ENCODE data around the gene LAT. TPM values are rescaled to one million over a fixed set of nuclear protein-coding genes. Genes with fewer than 3 reads are reported as not detected.
"Not testable (repeated sequence)": the region's sequence is repeated elsewhere in the genome, so short reads cannot be mapped to it uniquely, and the experiment has no call there.

Gene LAT
- total RNA-seq, 1 experiment from 2014 or later = 1.9 TPM

DNA sequence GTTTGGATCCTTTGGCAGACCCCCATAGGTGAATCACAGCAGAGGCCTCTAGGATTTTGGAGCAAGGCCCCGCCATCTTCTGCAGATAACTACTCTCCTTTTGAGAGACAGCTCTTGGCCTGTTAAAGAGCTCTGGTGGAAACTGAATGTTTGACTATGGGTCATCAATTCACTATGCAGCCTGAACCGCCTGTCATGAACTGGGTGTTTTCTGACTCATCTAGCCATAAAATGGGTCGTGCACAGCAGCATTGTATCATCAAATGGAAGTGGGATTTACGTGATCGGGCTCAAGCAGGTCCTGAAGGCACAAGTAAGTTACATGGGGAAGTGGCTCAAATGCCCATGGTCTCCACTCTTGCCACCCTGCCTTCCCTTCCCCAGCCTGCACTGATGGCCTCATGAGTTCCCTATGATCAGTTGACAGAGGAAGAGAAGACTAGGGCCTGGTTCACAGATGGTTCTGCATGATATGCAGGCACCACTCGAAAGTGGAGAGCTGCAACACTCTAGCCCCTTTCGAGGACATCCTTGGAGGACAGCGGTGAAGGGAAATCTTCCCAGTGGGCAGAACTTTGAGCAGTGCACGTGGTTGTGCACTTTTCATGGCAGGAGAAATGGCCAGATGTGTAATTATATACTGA, 19.8 kb downstream of the LAT start:
- DNase-seq (ENCODE audit: extremely low read depth, low read depth) = not testable (repeated sequence)

GRCh38 chr16:29007730-29008593, 23.1 kb downstream of the LAT start:
- no peak for DNase-seq (ENCODE audit: extremely low read depth, low read depth)

DNA sequence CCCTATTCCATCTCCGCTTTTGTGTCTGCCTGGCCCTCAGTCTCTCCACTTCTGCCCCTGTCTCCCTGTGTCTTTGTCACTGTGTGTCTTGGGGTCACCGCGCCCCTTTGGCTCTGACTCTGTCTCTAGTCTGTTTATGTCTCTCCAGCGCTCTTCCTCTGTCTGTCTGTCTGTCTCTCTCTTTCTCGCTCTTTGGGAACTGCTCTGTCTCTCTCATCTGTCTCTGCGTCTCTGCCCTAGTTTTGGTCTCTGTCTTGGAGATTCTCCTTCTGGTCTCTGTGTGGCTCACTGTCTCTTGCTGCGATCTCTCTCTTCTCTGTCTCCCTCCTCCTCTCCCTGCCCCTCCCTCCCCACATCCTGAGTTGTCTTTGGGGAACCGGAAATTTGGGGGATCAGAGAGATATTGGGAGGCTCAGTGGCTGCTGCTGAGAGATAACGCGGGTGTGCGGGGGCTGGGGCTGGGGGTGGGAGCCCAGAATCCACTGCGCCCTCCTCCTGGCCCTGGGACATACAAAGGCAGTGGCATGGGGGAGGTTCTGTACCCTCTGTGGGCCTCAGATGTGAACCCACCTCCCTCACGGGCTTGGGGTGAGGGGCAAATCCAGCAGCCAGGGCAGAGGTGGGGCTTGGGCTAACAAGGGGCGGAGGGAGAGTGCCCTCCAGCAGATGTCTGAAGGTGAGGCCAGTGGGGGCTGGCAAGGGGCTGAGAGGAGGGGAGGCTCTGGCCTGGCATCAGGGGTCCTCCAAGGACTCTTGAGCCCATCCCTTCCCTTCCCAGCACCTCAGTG, 24.4 kb downstream of the LAT start:
- no peak for DNase-seq (ENCODE audit: extremely low read depth, low read depth)

DNA sequence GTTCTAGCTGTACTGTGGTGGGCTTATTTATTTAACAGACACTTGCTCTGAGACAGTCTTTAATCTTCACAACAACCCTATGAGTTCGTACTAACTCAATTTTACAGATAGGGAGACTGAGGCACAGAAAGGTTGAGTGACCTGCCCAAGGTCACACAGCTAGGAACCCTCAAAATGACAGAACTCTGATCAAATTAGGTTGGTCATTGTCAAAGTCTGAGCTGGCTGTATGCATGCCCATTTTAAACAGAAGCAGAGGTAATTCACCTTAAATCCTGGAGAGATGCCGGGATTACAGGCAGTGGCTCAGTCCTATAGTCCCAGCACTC, 24.9 kb downstream of the LAT start:
- no peak for DNase-seq (ENCODE audit: extremely low read depth, low read depth)

- no peak for DNase-seq (ENCODE audit: extremely low read depth, low read depth)
Observed at GRCh38 chr16:29011112-29011511, 26.3 kb downstream of the LAT start.

- no peak for DNase-seq (ENCODE audit: extremely low read depth, low read depth)
Observed at GRCh38 chr16:29011851-29012250, 27.0 kb downstream of the LAT start.

- no peak for DNase-seq (ENCODE audit: extremely low read depth, low read depth)
Observed at GRCh38 chr16:29012913-29013553, 28.2 kb downstream of the LAT start.

- no peak for DNase-seq (ENCODE audit: extremely low read depth, low read depth)
Observed at GRCh38 chr16:29014561-29015069, 29.8 kb downstream of the LAT start.

- DNase-seq (ENCODE audit: extremely low read depth, low read depth) = no peak
Observed at GRCh38 chr16:29022196-29022595, 37.3 kb downstream of the LAT start.

DNA sequence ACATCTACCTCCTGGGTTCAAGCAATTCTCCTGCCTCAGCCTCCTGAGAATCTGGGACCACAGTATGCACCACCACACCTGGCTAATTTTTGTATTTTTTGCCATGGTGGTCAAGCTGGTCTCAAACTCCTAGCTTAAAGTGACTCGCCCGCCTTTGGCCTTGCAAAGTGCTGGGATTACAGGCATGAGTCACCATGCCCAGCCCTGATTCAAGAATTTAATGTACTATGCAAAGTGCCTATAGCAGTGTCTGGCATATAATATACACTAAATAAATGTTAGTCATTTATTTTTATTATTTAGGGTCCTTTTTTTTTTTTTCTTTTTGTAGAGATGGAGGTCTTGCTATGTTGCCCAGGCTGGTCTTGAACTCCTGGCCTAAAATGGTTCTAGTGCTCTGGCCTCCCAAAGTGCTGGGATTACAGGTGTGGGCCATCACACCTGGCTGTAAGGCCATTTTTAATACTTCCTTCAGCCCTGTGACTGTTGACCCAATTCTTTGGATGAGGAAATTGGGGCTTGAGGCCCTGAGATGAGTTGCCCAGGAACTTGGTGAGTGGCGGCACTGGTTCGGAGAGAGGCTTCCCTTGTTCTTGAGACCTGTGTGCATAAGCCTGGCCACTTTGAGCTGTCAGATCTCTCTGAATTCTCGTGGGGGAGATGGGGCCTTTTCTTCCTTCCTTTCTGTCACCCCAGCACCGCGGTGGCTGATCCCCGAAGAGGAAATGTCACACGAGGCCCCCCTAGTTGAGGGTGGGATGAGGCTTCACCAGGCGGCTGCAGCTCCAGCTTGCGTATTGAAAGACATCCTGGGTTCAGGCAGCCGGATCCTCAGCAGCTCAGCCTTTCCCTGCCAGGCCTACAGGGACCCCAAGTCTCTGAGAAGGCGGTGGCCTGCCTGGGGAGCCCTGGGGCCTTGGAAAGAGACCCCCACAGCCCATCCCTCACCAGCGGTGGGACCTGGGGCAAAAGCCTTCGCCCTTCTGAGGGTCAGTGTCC, 38.7 kb downstream of the LAT start:
- no peak for DNase-seq (ENCODE audit: extremely low read depth, low read depth)

- no peak for DNase-seq (ENCODE audit: extremely low read depth, low read depth)
Observed at GRCh38 chr16:29024278-29024677, 39.4 kb downstream of the LAT start.

GRCh38 chr16:29025218-29025617, 40.4 kb downstream of the LAT start:
- DNase-seq (ENCODE audit: extremely low read depth, low read depth) = no peak

DNA sequence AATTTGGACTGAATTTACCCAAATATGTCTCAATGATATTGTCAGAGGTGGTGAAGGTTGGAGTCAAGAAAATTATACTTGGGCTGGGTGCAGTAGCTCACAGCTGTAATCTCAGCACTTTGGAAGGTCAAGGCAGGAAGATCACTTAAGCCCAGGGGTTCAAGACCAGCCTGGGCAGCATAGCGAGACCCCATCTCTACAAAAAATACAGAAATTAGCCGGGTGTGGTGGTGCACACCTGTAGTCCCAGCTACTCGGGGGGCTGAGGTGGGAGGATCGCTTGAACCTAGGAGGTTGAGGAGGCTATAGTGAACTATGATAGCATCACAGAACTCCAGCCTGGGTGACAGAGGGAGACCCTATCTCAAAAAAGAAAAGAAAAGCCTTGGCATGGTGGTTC, 40.9 kb downstream of the LAT start:
- no peak for DNase-seq (ENCODE audit: extremely low read depth, low read depth)

GRCh38 chr16:29028457-29029167, 43.8 kb downstream of the LAT start:
- no peak for DNase-seq (ENCODE audit: extremely low read depth, low read depth)

DNA sequence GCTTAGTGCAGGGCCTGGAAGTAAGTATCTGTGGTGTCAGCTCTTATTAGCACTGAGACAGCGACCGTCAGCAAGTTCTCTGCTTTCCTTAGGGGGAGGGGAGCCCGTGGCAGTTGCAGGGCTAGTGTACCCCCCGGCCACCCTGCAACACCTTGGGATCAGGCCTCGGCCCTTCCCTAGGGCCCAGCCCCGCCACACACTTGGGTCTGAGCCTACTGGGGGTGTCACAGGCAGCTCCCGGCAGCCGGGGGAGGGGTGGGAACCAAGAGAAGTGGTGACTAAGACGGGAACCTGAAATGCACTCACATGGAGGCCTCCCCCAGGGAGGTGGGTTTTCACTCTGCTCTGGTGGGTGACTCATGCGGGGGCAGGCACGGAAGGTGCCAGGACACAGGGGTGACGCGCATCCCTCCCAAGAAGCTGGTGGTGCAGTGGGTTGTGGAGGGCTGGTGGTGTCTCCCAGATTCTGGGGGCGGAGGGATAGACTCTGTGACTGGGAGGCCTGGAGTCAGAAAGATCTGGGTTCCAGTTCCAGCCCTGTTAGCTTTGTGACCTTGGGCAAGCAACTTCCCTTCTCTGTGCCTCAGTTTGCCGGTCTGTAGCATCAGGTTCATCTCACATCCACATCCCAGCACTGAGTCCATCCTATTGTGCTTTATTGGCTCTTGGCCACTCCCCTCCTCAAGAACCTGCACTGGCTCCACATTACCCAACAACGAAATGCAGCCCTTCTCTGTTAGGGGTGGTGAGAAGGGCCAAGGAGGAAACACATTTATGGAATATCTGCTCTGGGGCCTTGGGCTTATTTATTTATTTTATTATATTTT, 44.5 kb downstream of the LAT start:
- no peak for DNase-seq (ENCODE audit: extremely low read depth, low read depth)

GRCh38 chr16:29030086-29030840, 45.4 kb downstream of the LAT start:
- no peak for DNase-seq (ENCODE audit: extremely low read depth, low read depth)
